Neural cell (in vitro differentiated cells): ENCODE measurements around the gene CTAGE8. TPM values are rescaled to one million over a fixed set of nuclear protein-coding genes. Genes with fewer than 3 reads are reported as not detected.
"Not testable (repeated sequence)": the region's sequence is repeated elsewhere in the genome, so short reads cannot be mapped to it uniquely, and the experiment has no call there.

ENCODE experiments used
- H2AFZ ChIP-seq: fragments of 200-600, 300-800 bp; sonication (generic), shearing (Covaris generic); 2 replicates; pipeline ENCODE4 v1.6.0; 2014; ENCODE audit warnings: low read depth, mild to moderate bottlenecking, antibody characterized with exemption, low read length, moderate library complexity
- H3F3A ChIP-seq: fragments of 200-600 bp; shearing (Covaris generic); 2 replicates; pipeline ENCODE4 v1.6.1; 2016; ENCODE audit warnings: mild to moderate bottlenecking, moderate library complexity, mixed read lengths, antibody characterized with exemption, low read length; ENCODE audit not compliant: insufficient read depth, poor library complexity, severe bottlenecking
- H3K27ac ChIP-seq: fragments of 200-600, 300-800 bp; sonication (generic), shearing (Covaris generic); 2 replicates; pipeline ENCODE4 v1.5.1; 2014; ENCODE audit warnings: mild to moderate bottlenecking, low read length, moderate library complexity
- H3K27me3 ChIP-seq: fragments of 300-800, 200-600 bp; sonication (generic), shearing (Covaris generic); 2 replicates; pipeline ENCODE4 v1.6.0; 2014; ENCODE audit warnings: mild to moderate bottlenecking, low read depth, low read length, moderate library complexity; ENCODE audit not compliant: insufficient read depth
- H3K36me3 ChIP-seq: fragments of 300-800, 200-600 bp; sonication (generic), shearing (Covaris generic); 2 replicates; pipeline ENCODE4 v1.5.1; 2014; ENCODE audit warnings: mild to moderate bottlenecking, antibody characterized with exemption, low read length, moderate library complexity; ENCODE audit not compliant: insufficient read depth
- H3K4me2 ChIP-seq: fragments of 300-800, 200-600 bp; sonication (generic), shearing (Covaris generic); 2 replicates; pipeline ENCODE4 v1.6.0; 2014; ENCODE audit warnings: mild to moderate bottlenecking, low read length
- H3K4me3 ChIP-seq: fragments of 300-800, 200-600 bp; sonication (generic), shearing (Covaris generic); 2 replicates; pipeline ENCODE4 v1.5.1; 2014; ENCODE audit warnings: mild to moderate bottlenecking, low read length, moderate library complexity
- H3K79me2 ChIP-seq: fragments of 200-600 bp; shearing (Covaris generic); replicated peaks from 2 replicates; pipeline ENCODE4 v1.6.0; 2014; ENCODE audit warnings: mild to moderate bottlenecking, low read length, moderate library complexity; ENCODE audit not compliant: insufficient read depth
- H3K9ac ChIP-seq: fragments of 300-800, 200-600 bp; sonication (generic), shearing (Covaris generic); 2 replicates; pipeline ENCODE4 v1.6.1; 2016; ENCODE audit warnings: mild to moderate bottlenecking, low read length, mixed read lengths
- H3K9me2 ChIP-seq: fragments of 200-600 bp; shearing (Covaris generic); 2 replicates; pipeline ENCODE4 v1.6.1; 2016; ENCODE audit warnings: mild to moderate bottlenecking, low read length, mixed read lengths; ENCODE audit not compliant: insufficient read depth
- H3K9me3 ChIP-seq: fragments of 200-600, 300-800 bp; sonication (generic), shearing (Covaris generic); 2 replicates; pipeline ENCODE4 v1.6.1; 2016; ENCODE audit warnings: mild to moderate bottlenecking, mixed run types, low read length, moderate library complexity, mixed read lengths
- H4K20me1 ChIP-seq: fragments of 200-600 bp; shearing (Covaris generic); 2 replicates; pipeline ENCODE4 v1.6.1; 2016; ENCODE audit warnings: mild to moderate bottlenecking, mixed run types; ENCODE audit not compliant: insufficient read depth
- polyA minus RNA-seq: library from RNA; depleted of rRNA, polyadenylated mRNA; stranded (reverse); fragments of >200 nt; gene quantifications from 2 replicates; pipeline ENCODE4 v1.2.3, GENCODE V29; 2014
- polyA plus RNA-seq: library from polyadenylated mRNA; depleted of rRNA; stranded (reverse); fragments of >200 nt; gene quantifications from 2 replicates; pipeline ENCODE4 v1.2.3, GENCODE V29; 2014

CTAGE8 gene, protein sequence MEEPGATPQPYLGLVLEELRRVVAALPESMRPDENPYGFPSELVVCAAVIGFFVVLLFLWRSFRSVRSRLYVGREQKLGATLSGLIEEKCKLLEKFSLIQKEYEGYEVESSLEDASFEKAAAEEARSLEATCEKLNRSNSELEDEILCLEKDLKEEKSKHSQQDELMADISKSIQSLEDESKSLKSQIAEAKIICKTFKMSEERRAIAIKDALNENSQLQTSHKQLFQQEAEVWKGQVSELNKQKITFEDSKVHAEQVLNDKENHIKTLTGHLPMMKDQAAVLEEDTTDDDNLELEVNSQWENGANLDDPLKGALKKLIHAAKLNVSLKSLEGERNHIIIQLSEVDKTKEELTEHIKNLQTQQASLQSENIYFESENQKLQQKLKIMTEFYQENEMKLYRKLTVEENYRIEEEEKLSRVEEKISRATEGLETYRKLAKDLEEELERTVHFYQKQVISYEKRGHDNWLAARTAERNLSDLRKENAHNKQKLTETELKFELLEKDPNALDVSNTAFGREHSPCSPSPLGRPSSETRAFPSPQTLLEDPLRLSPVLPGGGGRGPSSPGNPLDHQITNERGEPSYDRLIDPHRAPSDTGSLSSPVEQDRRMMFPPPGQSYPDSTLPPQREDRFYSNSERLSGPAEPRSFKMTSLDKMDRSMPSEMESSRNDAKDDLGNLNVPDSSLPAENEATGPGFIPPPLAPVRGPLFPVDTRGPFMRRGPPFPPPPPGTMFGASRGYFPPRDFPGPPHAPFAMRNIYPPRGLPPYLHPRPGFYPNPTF
- polyA plus RNA-seq = not detected in 2 replicates
- not detected in 2 replicates for polyA minus RNA-seq

DNA sequence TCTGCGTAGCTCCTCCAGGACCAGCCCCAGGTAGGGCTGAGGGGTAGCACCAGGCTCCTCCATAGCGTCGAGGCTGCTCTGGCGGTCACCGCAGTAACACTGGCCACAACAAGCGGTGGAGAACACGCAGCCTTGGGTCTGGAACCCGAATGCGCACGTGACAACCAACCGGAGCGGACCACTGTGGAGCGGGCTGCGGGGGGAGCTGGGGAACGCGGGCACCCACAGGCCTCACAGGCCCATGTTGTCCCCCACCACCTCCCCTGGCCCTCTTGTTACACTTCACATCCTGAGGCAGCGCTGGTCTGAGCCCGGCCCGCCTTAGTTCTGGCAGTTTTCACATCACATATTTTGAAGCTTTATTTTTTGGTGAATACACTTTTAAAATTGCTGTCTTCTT is at the start of gene CTAGE8:
CTAGE8 (minus strand) TSS at position 101 of the 400 bp plus-strand sequence; CDS start at position 63, 38 bp downstream.
- H3F3A ChIP-seq = not testable (repeated sequence)

DNA sequence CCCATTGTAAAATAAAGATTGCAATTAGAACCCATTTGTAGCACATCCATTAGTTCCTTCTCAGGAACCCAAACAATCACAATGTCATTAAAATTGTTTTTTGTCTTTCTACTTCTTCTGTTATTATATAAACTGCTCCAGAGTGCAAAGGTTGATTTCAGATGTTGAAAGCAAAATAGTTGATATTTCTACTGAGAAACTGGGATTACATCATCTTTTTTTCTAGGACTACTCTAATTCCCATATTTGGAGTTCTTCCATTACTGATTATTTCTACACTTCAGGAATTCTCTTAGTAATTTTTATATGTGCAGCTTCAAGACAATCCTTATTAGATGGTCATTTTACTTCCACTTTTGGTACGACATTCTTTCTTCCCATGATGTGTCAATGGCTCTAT is 48.4 kb upstream of the CTAGE8 start:
- not testable (repeated sequence) for H3K36me3 ChIP-seq, H3F3A ChIP-seq, H3K27ac ChIP-seq, H2AFZ ChIP-seq, H3K9me3 ChIP-seq, H3K9ac ChIP-seq, H4K20me1 ChIP-seq, H3K4me2 ChIP-seq, H3K27me3 ChIP-seq, H3K9me2 ChIP-seq, H3K79me2 ChIP-seq, H3K4me3 ChIP-seq

More for the DNA sequence above, at the start of gene CTAGE8:
- not testable (repeated sequence) for H3K27ac ChIP-seq, H3K4me2 ChIP-seq, H3K9me2 ChIP-seq, H3K9ac ChIP-seq, H3K36me3 ChIP-seq, H3K4me3 ChIP-seq, H3K9me3 ChIP-seq, H3K79me2 ChIP-seq, H2AFZ ChIP-seq, H3K27me3 ChIP-seq, H4K20me1 ChIP-seq

DNA sequence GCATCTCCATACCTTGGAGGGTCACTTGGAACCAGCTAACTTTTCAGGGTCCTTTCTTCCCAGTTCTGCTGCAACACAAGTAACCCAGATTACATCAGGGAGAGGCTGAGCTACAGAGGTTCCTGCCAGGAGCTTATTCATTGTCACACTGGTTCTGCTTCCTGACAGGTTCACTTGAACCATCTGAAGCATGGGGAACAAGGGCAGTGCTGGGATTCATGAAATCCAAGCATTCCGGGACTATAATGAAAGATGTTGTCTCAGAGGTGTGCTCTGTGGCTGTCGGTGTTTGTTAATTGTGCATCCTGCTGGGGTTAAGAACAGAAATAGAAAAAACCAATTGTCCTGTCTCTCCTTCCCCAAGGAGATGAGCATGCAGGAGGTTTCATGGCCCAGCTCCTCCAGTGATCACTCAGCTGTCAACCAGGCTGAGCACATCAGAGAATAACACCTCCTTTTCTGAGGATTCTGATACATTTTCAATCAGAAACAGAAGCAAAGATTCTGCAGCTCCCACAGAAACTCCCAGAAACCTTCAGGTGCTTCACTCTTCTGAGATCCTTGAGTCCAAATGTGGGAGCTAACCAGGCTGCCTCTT is 42.9 kb upstream of the CTAGE8 start, which contains the start of gene OR2A1:
OR2A1 (plus strand) TSS at position 548 of the 598 bp plus-strand sequence. CDS start 5,706 bp downstream, outside the sequence.
- H2AFZ ChIP-seq, H3K27ac ChIP-seq, H3K9me2 ChIP-seq, H3K4me2 ChIP-seq, H3K9ac ChIP-seq, H3K36me3 ChIP-seq, H3K9me3 ChIP-seq, H3K4me3 ChIP-seq, H3F3A ChIP-seq, H4K20me1 ChIP-seq, H3K27me3 ChIP-seq, H3K79me2 ChIP-seq: not testable (repeated sequence)

DNA sequence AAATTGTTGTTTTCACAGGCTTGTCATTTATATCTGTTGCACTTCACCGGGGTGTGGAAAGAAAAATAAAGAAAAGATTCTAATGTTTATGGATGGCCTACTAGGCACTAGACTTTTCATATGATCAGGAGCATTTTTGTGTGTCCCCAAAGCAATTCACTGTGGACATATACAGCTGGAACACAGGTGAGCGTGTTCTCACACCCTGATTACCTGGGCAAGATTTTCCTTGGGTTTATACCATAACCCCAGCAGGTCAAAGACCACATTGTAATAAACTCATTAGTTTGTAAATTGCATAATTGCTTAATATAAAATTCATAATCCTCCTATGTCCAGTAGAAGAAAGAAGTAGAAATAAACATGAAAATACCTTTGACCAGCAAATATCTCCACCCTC is 42.1 kb upstream of the CTAGE8 start:
- not testable (repeated sequence) for H3F3A ChIP-seq, H3K36me3 ChIP-seq, H3K9ac ChIP-seq

DNA sequence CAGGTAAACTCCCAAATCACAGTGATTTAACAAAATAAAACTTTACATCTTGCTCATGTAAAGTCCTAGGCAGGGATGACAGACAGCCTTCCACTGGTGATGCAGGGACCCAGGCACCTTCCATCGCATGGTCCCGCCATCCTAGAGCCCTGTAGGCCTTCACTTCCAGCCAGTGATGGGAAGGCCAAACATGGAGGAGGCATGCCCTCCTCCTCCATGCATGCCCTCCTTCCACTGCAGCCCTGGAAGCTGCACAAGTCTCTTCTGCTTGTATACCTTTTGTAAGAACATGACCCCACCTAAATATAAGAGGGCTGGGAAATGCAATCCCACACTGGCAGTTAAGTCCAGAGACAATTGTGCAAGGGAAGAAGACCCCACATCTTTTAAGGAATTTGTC is 40.6 kb upstream of the CTAGE8 start:
- H3K4me2 ChIP-seq, H3K36me3 ChIP-seq, H2AFZ ChIP-seq, H3K9ac ChIP-seq, H3F3A ChIP-seq, H3K79me2 ChIP-seq, H3K27ac ChIP-seq, H3K9me2 ChIP-seq, H3K27me3 ChIP-seq, H3K9me3 ChIP-seq, H4K20me1 ChIP-seq, H3K4me3 ChIP-seq: not testable (repeated sequence)

More for the DNA sequence above, 42.1 kb upstream of the CTAGE8 start:
- H3K4me2 ChIP-seq, H3K27me3 ChIP-seq, H3K27ac ChIP-seq, H3K9me3 ChIP-seq, H3K79me2 ChIP-seq, H2AFZ ChIP-seq, H3K4me3 ChIP-seq, H4K20me1 ChIP-seq, H3K9me2 ChIP-seq: not testable (repeated sequence)

DNA sequence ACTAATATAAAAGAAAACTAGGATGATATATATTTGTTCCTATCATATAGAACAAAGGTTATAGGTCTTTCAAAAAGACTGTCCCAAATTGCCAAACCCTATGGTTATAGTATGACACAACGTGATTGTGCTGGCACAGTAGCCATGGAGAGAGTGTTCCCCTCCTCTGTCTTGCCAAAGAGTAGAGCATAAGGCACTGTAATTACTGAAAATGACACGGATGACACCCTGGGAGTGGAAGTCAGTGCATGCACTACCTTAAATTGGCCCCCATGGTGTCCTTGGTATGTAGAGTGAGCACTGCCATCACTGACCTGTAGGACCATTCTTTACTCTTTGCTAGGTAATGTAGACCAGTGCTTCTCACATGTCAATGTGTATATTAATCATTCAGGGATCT is 36.1 kb upstream of the CTAGE8 start:
- not testable (repeated sequence) for H3F3A ChIP-seq, H4K20me1 ChIP-seq, H3K36me3 ChIP-seq, H3K9ac ChIP-seq, H3K9me2 ChIP-seq, H3K4me3 ChIP-seq, H3K27ac ChIP-seq, H3K79me2 ChIP-seq, H2AFZ ChIP-seq, H3K27me3 ChIP-seq, H3K9me3 ChIP-seq, H3K4me2 ChIP-seq

DNA sequence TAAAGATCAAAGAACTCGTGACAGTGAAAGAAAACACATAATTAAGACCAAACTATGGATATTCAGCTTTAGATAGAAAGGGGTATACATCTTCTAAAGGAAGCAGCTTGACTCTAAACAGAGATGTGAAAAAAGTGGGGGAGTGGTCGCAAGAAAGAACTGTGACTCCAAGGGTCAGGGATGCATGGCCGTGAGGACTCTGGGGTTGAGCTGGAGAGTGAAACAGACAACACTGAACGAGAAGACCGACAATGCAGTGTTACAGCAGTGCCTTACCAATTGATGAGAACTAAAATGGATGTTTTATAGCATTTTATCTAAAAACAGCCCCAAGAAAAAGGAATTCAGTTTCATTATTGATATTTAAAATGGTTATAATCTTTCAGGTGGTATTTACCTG is 34.5 kb upstream of the CTAGE8 start:
- not testable (repeated sequence) for H3K27me3 ChIP-seq, H4K20me1 ChIP-seq, H2AFZ ChIP-seq, H3K79me2 ChIP-seq, H3K4me3 ChIP-seq, H3K9ac ChIP-seq, H3F3A ChIP-seq, H3K36me3 ChIP-seq, H3K9me2 ChIP-seq, H3K27ac ChIP-seq, H3K4me2 ChIP-seq, H3K9me3 ChIP-seq
